Neutrophil (primary cell): ENCODE measurements around the gene IRF4.

Experiments used
- H3K27ac ChIP-seq: fragments of 200-600 bp; sonication (generic); 2 replicates; pipeline ENCODE4 v1.5.1; 2016; ENCODE audit warnings: mild to moderate bottlenecking, moderate library complexity
- H3K27me3 ChIP-seq: fragments of 200-600 bp; sonication (generic); 2 replicates; pipeline ENCODE4 v1.6.0; 2016; ENCODE audit warnings: mild to moderate bottlenecking
- H3K36me3 ChIP-seq: fragments of 200-600 bp; sonication (generic); 2 replicates; pipeline ENCODE4 v1.5.1; 2017
- H3K4me1 ChIP-seq, 2 experiments: fragments of 200-600 bp in 1 of 2; sonication (generic) in 1 of 2; 1 replicate in 1 of 2; 2 replicates in 1 of 2; pipeline versions ENCODE4 v1.5.1 to v1.6.1; 2013 to 2016; ENCODE audit warnings: low read depth in 1 of 2, low read length in 1 of 2, mild to moderate bottlenecking in 1 of 2, moderate library complexity in 1 of 2; ENCODE audit not compliant: control insufficient read depth in 1 of 2, insufficient read depth in 1 of 2
- H3K4me3 ChIP-seq, 2 experiments: fragments of 200-600 bp in 1 of 2; sonication (generic) in 1 of 2; 1 replicate in 1 of 2; 2 replicates in 1 of 2; pipeline ENCODE4 v1.5.1; 2013 to 2016; ENCODE audit warnings: low read depth in 1 of 2, low read length in 1 of 2, mild to moderate bottlenecking in 1 of 2, moderate library complexity in 1 of 2
- H3K9me3 ChIP-seq: fragments of 200-600 bp; sonication (generic); 2 replicates; pipeline ENCODE4 v1.5.1; 2016
- CTCF ChIP-seq: fragments of 200-600 bp; sonication (generic); IDR thresholded peaks from 2 replicates; pipeline ENCODE4 v1.5.1; 2016; ENCODE audit warnings: antibody characterized with exemption

Gene IRF4

GRCh38 chr6:454148-454991 is 62.8 kb downstream of the IRF4 start:
- H3K9me3 ChIP-seq = no peaks in the 10 kb centered on the region
- H3K36me3 ChIP-seq = no peaks in the 10 kb centered on the region
- H3K27ac ChIP-seq = no peak overlapping the region
- TF ChIP-seq CTCF = no peak
- H3K4me1 ChIP-seq = no peaks in the 10 kb centered on the region
- H3K4me3 ChIP-seq = no peak overlapping the region
- no peaks in the 10 kb centered on the region for H3K27me3 ChIP-seq

- no peak for TF ChIP-seq CTCF
- Histone ChIP-seq H3K27me3 (no peaks in the 10 kb centered on the region), H3K4me3 (no peak overlapping the region), H3K9me3 (no peaks in the 10 kb centered on the region), H3K27ac (no peak overlapping the region), H3K4me1 (no peaks in the 10 kb centered on the region), H3K36me3 (no peaks in the 10 kb centered on the region)
These were observed 63.5 kb downstream of the IRF4 start for GRCh38 chr6:455006-455585.

GRCh38 chr6:455835-456234 is 64.3 kb downstream of the IRF4 start:
- Histone ChIP-seq H3K9me3 (no peaks in the 10 kb centered on the region), H3K4me1 (no peaks in the 10 kb centered on the region), H3K27ac (no peak overlapping the region), H3K4me3 (no peak overlapping the region), H3K36me3 (no peaks in the 10 kb centered on the region), H3K27me3 (no peaks in the 10 kb centered on the region)
- no peak for TF ChIP-seq CTCF

GRCh38 chr6:456358-456867 is 64.9 kb downstream of the IRF4 start:
- H3K36me3 ChIP-seq = no peaks in the 10 kb centered on the region
- no peak overlapping the region for H3K27ac ChIP-seq
- no peaks in the 10 kb centered on the region for H3K27me3 ChIP-seq
- H3K9me3 ChIP-seq = no peaks in the 10 kb centered on the region
- no peaks in the 10 kb centered on the region for H3K4me1 ChIP-seq
- H3K4me3 ChIP-seq = no peak overlapping the region
- no peak for TF ChIP-seq CTCF

- Histone ChIP-seq H3K27me3 (no peaks in the 10 kb centered on the region), H3K36me3 (no peaks in the 10 kb centered on the region), H3K4me3 (no peak overlapping the region), H3K27ac (no peak overlapping the region), H3K4me1 (no peaks in the 10 kb centered on the region), H3K9me3 (no peaks in the 10 kb centered on the region)
- no peak for TF ChIP-seq CTCF
These were observed 65.3 kb downstream of the IRF4 start for GRCh38 chr6:456887-457286.
